ENCODE results near the gene KIZ.

The KIZ gene

GRCh38 chr20:21104921-21105320, 21.0 kb upstream of the KIZ start:
- DNase-seq (ENCODE audit: low spot score) = no peak

GRCh38 chr20:21105429-21106170, 20.3 kb upstream of the KIZ start:
- DNase-seq (ENCODE audit: low spot score) = no peak

- DNase-seq (ENCODE audit: low spot score) = no peak
These were observed 19.5 kb upstream of the KIZ start, which contains the start of gene LINC00237 for GRCh38 chr20:21106171-21107017. Gene LINC00237, minus strand, starts transcription at chr20:21106358.

- no peak for DNase-seq (ENCODE audit: low spot score)
These were observed 16.7 kb upstream of the KIZ start for GRCh38 chr20:21109144-21109543.

- no peak for DNase-seq (ENCODE audit: low spot score)
These were observed 15.1 kb upstream of the KIZ start for GRCh38 chr20:21110811-21111210.

GRCh38 chr20:21111416-21111815, 14.5 kb upstream of the KIZ start:
- DNase-seq (ENCODE audit: low spot score) = no peak

GRCh38 chr20:21113697-21114096, 12.2 kb upstream of the KIZ start:
- DNase-seq (ENCODE audit: low spot score) = no peak

GRCh38 chr20:21114584-21114983, 11.3 kb upstream of the KIZ start:
- DNase-seq (ENCODE audit: low spot score) = no peak

- DNase-seq (ENCODE audit: low spot score) = no peak
These were observed 8.4 kb upstream of the KIZ start for GRCh38 chr20:21117521-21117920.

- DNase-seq (ENCODE audit: low spot score) = no peak
These were observed 7.7 kb upstream of the KIZ start for GRCh38 chr20:21118138-21118537.

- no peak for DNase-seq (ENCODE audit: low spot score)
These were observed 7.1 kb upstream of the KIZ start for GRCh38 chr20:21118782-21119181.

GRCh38 chr20:21124190-21124589, 1.7 kb upstream of the KIZ start:
- no peak for DNase-seq (ENCODE audit: low spot score)

- DNase-seq (ENCODE audit: low spot score) = peak; percentile 89
These were observed 622 bp upstream of the KIZ start for GRCh38 chr20:21125072-21125848.

- no peak for DNase-seq (ENCODE audit: low spot score)
These were observed 644 bp downstream of the KIZ start for GRCh38 chr20:21126581-21126870.

GRCh38 chr20:21127201-21127981, 1.5 kb downstream of the KIZ start:
- DNase-seq (ENCODE audit: low spot score) = no peak

GRCh38 chr20:21129861-21130260, 4.0 kb downstream of the KIZ start:
- DNase-seq (ENCODE audit: low spot score) = no peak

- no peak for DNase-seq (ENCODE audit: low spot score)
These were observed 7.5 kb downstream of the KIZ start for GRCh38 chr20:21133404-21133803.

- DNase-seq (ENCODE audit: low spot score) = no peak
These were observed 8.2 kb downstream of the KIZ start for GRCh38 chr20:21133917-21134622.

- DNase-seq (ENCODE audit: low spot score) = peak; percentile 26
These were observed 9.1 kb downstream of the KIZ start for GRCh38 chr20:21134883-21135493.

- no peak for DNase-seq (ENCODE audit: low spot score)
These were observed 10.3 kb downstream of the KIZ start for GRCh38 chr20:21136015-21136732.
